Smooth muscle cell (in vitro differentiated cells): ENCODE data around the gene SORCS2. TPM values are rescaled to one million over a fixed set of nuclear protein-coding genes. Genes with fewer than 3 reads are reported as not detected.

Source experiments
- DNase-seq: peaks from one replicate; lab custom pipeline; 2025; ENCODE audit not compliant: unreplicated experiment; lab: John Stamatoyannopoulos, UW
- H2AFZ ChIP-seq: fragments of 200-600 bp; sonication (generic); 2 replicates; pipeline ENCODE4 v1.6.0; 2016; ENCODE audit warnings: antibody characterized with exemption, low read depth, mild to moderate bottlenecking
- H3F3A ChIP-seq: fragments of 200-600 bp; sonication (generic); 2 replicates; pipeline ENCODE4 v1.6.0; 2017; ENCODE audit warnings: antibody characterized with exemption, low read depth
- H3K27ac ChIP-seq: fragments of 200-600 bp; sonication (generic); 2 replicates; pipeline ENCODE4 v1.5.1; 2016; ENCODE audit warnings: low read depth, mild to moderate bottlenecking
- H3K27me3 ChIP-seq: fragments of 200-600 bp; sonication (generic); 2 replicates; pipeline ENCODE4 v1.6.1; 2016; ENCODE audit warnings: low read depth, mild to moderate bottlenecking
- H3K36me3 ChIP-seq: fragments of 200-600 bp; sonication (generic); 2 replicates; pipeline ENCODE4 v1.5.1; 2016; ENCODE audit warnings: low read depth
- H3K4me1 ChIP-seq: fragments of 200-600 bp; sonication (generic); 2 replicates; pipeline ENCODE4 v1.5.1; 2016; ENCODE audit warnings: low read depth
- H3K4me2 ChIP-seq: fragments of 200-600 bp; sonication (generic); 2 replicates; pipeline ENCODE4 v1.6.0; 2016; ENCODE audit warnings: mild to moderate bottlenecking
- H3K4me3 ChIP-seq: fragments of 200-600 bp; sonication (generic); 2 replicates; pipeline ENCODE4 v1.5.1; 2016; ENCODE audit warnings: mild to moderate bottlenecking
- H3K79me2 ChIP-seq: fragments of 200-600 bp; sonication (generic); 2 replicates; pipeline ENCODE4 v1.6.0; 2016; ENCODE audit warnings: low read depth, mild to moderate bottlenecking
- H3K9ac ChIP-seq: fragments of 200-600 bp; sonication (generic); 2 replicates; pipeline ENCODE4 v1.6.0; 2016; ENCODE audit warnings: low read depth
- H3K9me3 ChIP-seq: fragments of 200-600 bp; sonication (generic); replicated peaks from 2 replicates; pipeline ENCODE4 v1.5.1; 2016; ENCODE audit warnings: low read depth
- H4K20me1 ChIP-seq: fragments of 200-600 bp; sonication (generic); 2 replicates; pipeline ENCODE4 v1.6.0; 2016; ENCODE audit warnings: low read depth
- CTCF ChIP-seq: fragments of 200-600 bp; sonication (generic); IDR thresholded peaks from 2 replicates; pipeline ENCODE4 v1.5.1; 2017; ENCODE audit warnings: borderline replicate concordance, mild to moderate bottlenecking, antibody characterized with exemption; ENCODE audit not compliant: insufficient read depth, poor library complexity, severe bottlenecking
- WGBS: methylation state at CpG from one replicate; pipeline ENCODE4 v1.1.7; 2016; ENCODE audit warnings: low lambda C conversion rate; 5-methylcytosine and 5-hydroxymethylcytosine counted together
- polyA plus RNA-seq: library from polyadenylated mRNA; unstranded; fragments of >200 nt; fragmentation: Nextera tagmentation; extraction: Ambion mirVana; gene quantifications from 2 replicates; pipeline ENCODE4 v1.2.1, GENCODE V29; 2016
- total RNA-seq: library from RNA; depleted of rRNA; stranded (reverse); fragments of >200 nt; gene quantifications from 2 replicates; pipeline ENCODE4 v1.2.3, GENCODE V29; 2014

The SORCS2 gene
- total and polyA plus RNA-seq, 2 experiments from 2014 or later: 5.2 to 9.3 TPM

GRCh38 chr4:7326306-7326692 lies 134.0 kb downstream of the SORCS2 start:
- no peaks in the 10 kb centered on the region for H3K4me1 ChIP-seq
- WGBS: 94% methylated on average over 12 of the region's 12 CpGs
- H3K4me2 ChIP-seq: no peak overlapping the region
- H2AFZ ChIP-seq: no peak overlapping the region
- no peaks in the 10 kb centered on the region for H4K20me1 ChIP-seq
- H3K36me3 ChIP-seq: no peaks in the 10 kb centered on the region
- H3K4me3 ChIP-seq: no peak overlapping the region
- no peaks in the 10 kb centered on the region for H3F3A ChIP-seq
- H3K9ac ChIP-seq: no peak overlapping the region
- H3K27me3 ChIP-seq: peaks cover under 1% of the 10 kb centered on the region
- DNase-seq: no peak
- H3K9me3 ChIP-seq: no peaks in the 10 kb centered on the region
- no peaks in the 10 kb centered on the region for H3K79me2 ChIP-seq
- TF ChIP-seq CTCF: no peak
- no peak overlapping the region for H3K27ac ChIP-seq

GRCh38 chr4:7326693-7327340 lies 134.5 kb downstream of the SORCS2 start:
- no peak for DNase-seq
- H3K27me3 ChIP-seq: peaks cover 5% of the 10 kb centered on the region
- no peaks in the 10 kb centered on the region for H3F3A ChIP-seq
- no peaks in the 10 kb centered on the region for H3K9me3 ChIP-seq
- WGBS: 89% methylated on average over 19 of the region's 20 CpGs
- H3K4me2 ChIP-seq: no peak overlapping the region
- no peak overlapping the region for H3K9ac ChIP-seq
- no peak overlapping the region for H3K27ac ChIP-seq
- H3K4me3 ChIP-seq: no peak overlapping the region
- no peaks in the 10 kb centered on the region for H3K36me3 ChIP-seq
- H2AFZ ChIP-seq: no peak overlapping the region
- no peak for TF ChIP-seq CTCF
- H3K4me1 ChIP-seq: no peaks in the 10 kb centered on the region
- H3K79me2 ChIP-seq: no peaks in the 10 kb centered on the region
- H4K20me1 ChIP-seq: no peaks in the 10 kb centered on the region

- 82% methylated on average over 15 of the region's 17 CpGs for WGBS
- Histone ChIP-seq H3K9me3 (no peaks in the 10 kb centered on the region), H4K20me1 (no peaks in the 10 kb centered on the region), H3K4me3 (no peak overlapping the region), H3K79me2 (no peaks in the 10 kb centered on the region), H3K4me1 (no peaks in the 10 kb centered on the region), H3K9ac (no peak overlapping the region), H3K27me3 (peaks cover 5% of the 10 kb centered on the region), H3F3A (no peaks in the 10 kb centered on the region), H3K27ac (no peak overlapping the region), H3K36me3 (no peaks in the 10 kb centered on the region), H2AFZ (no peak overlapping the region), H3K4me2 (no peak overlapping the region)
- DNase-seq: no peak
- TF ChIP-seq CTCF: no peak
Observed at GRCh38 chr4:7327341-7327885, 135.1 kb downstream of the SORCS2 start.
